AG10803 (cell line): ENCODE measurements around the gene ALK.

ENCODE experiments used
- DNase-seq: peaks from one replicate; pipeline ENCODE4 v3.0.0; 2010; ENCODE audit warnings: low read depth
- H3K4me3 ChIP-seq: 2 replicates; pipeline ENCODE4 v1.5.1; 2011; ENCODE audit warnings: mild to moderate bottlenecking, low read length, control low read depth
- CTCF ChIP-seq: conservative IDR thresholded peaks from 2 replicates; pipeline ENCODE4 v1.5.1; 2011; ENCODE audit warnings: mild to moderate bottlenecking, low read length, control low read depth, inconsistent platforms

ALK gene

GRCh38 chr2:29361231-29361630 is 560.2 kb downstream of the ALK start:
- no peak for DNase-seq
- no peak overlapping the region for H3K4me3 ChIP-seq
- TF ChIP-seq CTCF = no peak

GRCh38 chr2:29360016-29360784 is 561.2 kb downstream of the ALK start:
- DNase-seq = no peak
- TF ChIP-seq CTCF = no peak
- no peak overlapping the region for H3K4me3 ChIP-seq

- DNase-seq = no peak
Observed at GRCh38 chr2:29353403-29353991, 567.9 kb downstream of the ALK start.

GRCh38 chr2:29351916-29352591 is 569.3 kb downstream of the ALK start:
- no peak for DNase-seq
- no peak for TF ChIP-seq CTCF
- H3K4me3 ChIP-seq = no peak overlapping the region

More at GRCh38 chr2:29353403-29353991, 567.9 kb downstream of the ALK start:
- no peak overlapping the region for H3K4me3 ChIP-seq
- TF ChIP-seq CTCF = no peak

- no peak for DNase-seq
- TF ChIP-seq CTCF = no peak
Observed at GRCh38 chr2:29351248-29351647, 570.1 kb downstream of the ALK start.

GRCh38 chr2:29349316-29350030 is 571.9 kb downstream of the ALK start:
- no peak overlapping the region for H3K4me3 ChIP-seq
- DNase-seq = no peak
- TF ChIP-seq CTCF = no peak

More at GRCh38 chr2:29351248-29351647, 570.1 kb downstream of the ALK start:
- H3K4me3 ChIP-seq = no peak overlapping the region
